Right renal pelvis (tissue), 4 donors: ENCODE results near the gene SREBF2. TPM values are rescaled to one million over a fixed set of nuclear protein-coding genes. Genes with fewer than 3 reads are reported as not detected.
"Not testable (repeated sequence)": the region's sequence is repeated elsewhere in the genome, so short reads cannot be mapped to it uniquely, and the experiment has no call there.

ENCODE experiments used
- DNase-seq, 4 donors: peaks; one replicate each; pipeline ENCODE4 v3.0.0-alpha.2; 2013; ENCODE audit warnings: low read depth in 4 of 4, low spot score in 3 of 4, missing footprints in 1 of 4
- polyA plus RNA-seq, 4 donors: library from polyadenylated mRNA; unstranded; fragments of 120-200 nt; gene quantifications; one replicate each; pipeline ENCODE4 v1.2.1, GENCODE V29; 2013; ENCODE audit not compliant: insufficient read length in 4 of 4

The SREBF2 gene
- polyA plus RNA-seq, 4 donors: 94.0 to 104 (median 101) TPM

DNA sequence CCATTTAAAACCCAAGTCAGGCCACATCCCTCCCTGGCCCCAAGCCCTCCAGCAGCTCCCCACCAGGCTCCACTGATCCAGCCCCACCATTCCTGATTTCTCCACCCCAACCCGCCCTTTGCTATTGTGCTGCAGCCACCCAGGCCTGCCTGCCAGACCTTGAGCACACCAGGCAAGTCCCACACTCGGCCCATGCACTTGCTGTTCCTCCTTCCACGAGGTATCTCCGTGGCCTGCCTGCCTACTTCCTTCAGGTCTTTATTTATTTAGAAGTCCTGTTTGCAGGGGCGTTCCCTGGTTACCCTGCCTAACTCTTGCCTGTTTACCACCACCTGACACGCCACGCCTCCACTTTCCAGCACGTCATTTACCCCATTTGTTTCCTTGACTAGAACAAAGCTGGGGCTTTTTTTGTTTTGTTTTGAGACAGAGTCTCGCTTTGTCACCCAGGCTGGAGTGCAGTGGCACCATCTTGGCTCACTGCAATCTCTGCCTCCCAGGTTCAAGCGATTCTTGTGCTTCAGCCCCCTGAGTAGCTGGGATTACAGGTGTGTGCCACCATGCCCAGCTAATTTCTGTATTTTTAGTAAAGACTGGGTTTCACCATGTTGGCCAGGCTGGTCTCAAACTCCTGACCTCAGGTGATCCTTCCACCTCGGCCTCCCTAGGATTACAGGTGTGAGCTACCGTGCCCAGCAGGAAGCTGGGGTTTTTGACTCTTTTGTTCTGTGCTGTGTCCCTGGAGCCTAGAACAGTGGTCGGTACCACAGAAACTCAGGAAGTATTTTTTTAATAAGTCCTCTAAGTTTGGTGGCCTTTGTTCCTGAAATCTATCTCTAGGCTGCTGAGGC lies 107.3 kb downstream of the SREBF2 start:
- DNase-seq: no peak

DNA sequence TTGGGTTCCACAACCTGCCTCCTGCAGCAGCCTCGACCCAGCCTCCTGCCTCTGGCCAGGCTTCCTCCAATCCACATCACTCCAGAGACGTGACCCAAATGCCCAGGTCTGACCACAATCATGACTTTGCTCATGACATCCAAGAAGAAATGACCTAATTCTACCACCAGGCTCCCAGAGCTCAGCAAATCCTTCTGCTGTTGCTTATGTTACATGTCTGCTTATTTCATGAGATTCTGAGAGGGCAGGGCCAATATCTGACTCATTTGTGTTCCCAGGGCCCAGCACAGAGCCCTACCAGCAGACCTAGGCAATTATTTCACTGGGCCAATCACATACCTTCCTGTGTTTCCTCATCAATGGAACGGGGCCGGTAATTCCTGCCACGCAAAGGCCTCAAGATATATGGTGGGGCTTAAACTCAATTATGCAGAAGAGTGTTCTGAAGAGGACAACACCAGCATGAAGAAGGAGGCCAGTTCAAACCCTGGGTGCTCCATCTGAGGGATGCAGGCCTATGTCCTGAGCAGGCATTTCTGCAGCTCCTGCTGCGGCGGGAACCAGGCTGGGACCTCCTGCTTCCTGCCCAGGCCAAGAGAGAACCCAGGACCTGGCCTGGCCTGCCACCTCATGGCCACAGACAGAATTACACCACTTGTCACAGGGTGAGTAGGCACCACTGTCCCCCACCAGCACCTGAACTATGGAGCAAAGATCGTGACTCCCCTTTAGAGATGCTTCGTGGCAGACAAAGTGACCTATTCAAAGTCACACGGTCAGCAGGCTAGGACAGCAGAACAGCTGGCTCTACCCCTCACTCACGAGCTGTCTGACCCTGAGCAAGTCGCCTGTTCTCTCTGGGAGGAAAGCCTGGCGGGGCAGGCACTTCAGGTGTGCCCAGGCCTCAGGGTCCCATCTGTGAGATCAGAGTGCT lies 108.2 kb downstream of the SREBF2 start:
- no peak for DNase-seq

DNA sequence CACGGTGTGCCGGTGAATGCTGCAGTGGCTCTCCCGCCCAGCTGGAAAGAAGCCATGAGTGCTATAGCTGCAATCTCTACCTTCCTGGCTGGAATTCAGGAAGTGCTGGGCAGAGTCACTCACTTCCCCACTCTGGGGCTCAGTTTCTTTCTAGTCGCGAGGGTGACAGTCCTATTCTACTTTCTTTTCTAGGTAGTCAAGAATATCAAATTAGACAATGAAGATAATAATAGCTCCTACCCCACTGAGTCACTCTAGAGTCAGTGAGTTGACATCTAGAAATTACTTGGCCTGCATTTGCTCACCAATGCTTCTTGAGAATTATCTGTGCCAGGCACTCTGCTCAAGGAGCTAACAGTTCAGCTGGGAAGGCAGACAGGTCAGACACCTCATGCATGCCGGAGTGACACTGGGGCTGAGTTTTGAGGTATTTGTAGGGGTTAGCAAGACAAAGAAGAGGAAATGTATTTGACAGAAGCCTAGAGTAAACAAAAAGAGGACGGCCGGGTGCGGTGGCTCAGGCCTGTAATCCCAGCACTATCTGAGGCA lies 110.8 kb downstream of the SREBF2 start:
- DNase-seq: no peak

GRCh38 chr22:41946629-41947423 lies 113.9 kb downstream of the SREBF2 start, which contains the start of gene CENPM:
Gene CENPM, minus strand, starts transcription at chr22:41947152. Its CDS starts 76 bp downstream, at chr22:41947076.
- peak; percentile 86 to 95 (median 90) for DNase-seq

DNA sequence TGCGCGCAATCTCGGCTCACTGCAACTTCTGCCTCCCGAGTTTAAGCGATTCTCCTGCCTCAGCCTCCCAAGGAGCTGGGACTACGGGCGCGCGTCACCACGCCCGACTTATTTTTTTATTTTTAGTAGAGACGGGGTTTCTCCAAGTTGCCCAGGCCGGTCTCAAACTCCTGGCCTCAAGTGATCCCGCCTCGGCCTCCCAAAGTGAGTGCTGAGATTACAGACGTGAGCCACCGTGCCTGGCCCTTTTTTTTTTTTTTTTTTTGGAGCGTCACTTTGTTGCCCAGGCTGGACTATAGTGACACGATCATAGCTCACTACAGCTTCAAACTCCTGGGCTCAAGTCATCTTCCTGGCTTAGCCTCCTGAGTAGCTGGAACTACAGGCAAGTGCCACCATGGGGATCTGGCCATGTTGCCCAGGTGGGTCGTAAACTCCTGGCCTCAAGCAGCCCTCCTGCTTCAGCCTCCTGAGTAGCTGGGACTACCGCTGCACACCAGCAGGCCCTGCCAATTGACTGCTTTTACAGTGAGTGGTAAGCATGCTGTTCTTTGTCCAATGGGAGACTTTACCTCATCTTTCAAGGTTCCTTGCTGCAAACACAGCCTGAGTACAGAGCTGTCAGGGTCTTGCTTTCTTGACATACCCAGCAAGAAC lies 114.6 kb downstream of the SREBF2 start:
- no peak for DNase-seq

DNA sequence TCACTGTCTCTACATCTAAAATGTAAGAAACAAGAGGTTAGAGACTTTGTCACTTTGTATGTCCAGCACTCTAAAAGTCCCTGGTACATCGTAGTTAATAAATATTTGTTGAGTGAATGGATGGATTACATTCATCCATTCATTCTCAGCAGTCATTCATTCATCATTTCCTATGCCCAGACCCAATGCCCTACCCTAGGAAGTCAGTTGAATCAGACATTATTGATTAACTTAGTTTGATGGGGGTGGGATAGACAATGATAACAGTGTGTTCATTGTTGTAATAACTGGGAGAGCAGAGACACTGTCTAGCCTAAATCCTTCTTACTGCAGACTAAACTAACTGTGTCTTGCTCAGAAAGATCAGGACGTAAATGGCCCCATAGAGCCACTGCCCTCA lies 115.2 kb downstream of the SREBF2 start:
- DNase-seq: no peak

DNA sequence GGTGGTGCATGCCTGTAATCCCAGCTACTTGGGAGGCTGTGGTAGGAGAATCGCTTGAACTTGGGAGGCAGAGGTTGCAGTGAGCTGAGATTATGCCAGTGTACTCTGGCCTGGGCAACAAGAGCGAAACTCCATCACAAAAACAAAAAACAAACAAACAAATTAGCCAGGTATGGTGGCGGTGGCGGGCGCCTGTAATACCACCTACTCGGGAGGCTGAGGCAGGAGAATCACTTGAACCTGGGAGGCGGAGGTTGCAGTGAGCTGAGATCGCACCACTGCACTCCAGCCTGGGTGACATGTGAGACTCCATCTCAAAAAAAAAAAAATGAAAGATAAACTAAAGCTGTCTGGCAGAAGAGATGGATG lies 116.0 kb downstream of the SREBF2 start:
- DNase-seq: not testable (repeated sequence)

- no peak for DNase-seq
These were observed 116.5 kb downstream of the SREBF2 start for GRCh38 chr22:41949297-41949965.

- no peak for DNase-seq
These were observed 119.1 kb downstream of the SREBF2 start, which contains the start of gene SMIM45 for GRCh38 chr22:41951898-41952474. Gene SMIM45, plus strand, starts transcription at chr22:41952150.

- DNase-seq: no peak
These were observed 119.8 kb downstream of the SREBF2 start for GRCh38 chr22:41952713-41953112.

Other genes with a start within 250 kb of the SREBF2 start
- gene PMM1, start 243.3 kb upstream of the SREBF2 start, polyA plus RNA-seq: 10 to 100 TPM; 48.8 to 65.9 (median 52.4) TPM
- gene DESI1, start 212.1 kb upstream of the SREBF2 start, polyA plus RNA-seq: 10 to 100 TPM; 26.0 to 29.7 (median 28.1) TPM
- gene XRCC6, start 211.8 kb upstream of the SREBF2 start, polyA plus RNA-seq: 100 to 1,000 TPM; 333 to 384 (median 357) TPM
- gene SNU13, start 144.2 kb upstream of the SREBF2 start, polyA plus RNA-seq: 100 to 1,000 TPM; 145 to 173 (median 159) TPM
- gene MEI1, start 133.6 kb upstream of the SREBF2 start, polyA plus RNA-seq: 1 to 10 TPM; 1.3 to 2.9 (median 2.4) TPM
- gene CCDC134, start 32.4 kb upstream of the SREBF2 start, polyA plus RNA-seq: 10 to 100 TPM in 1 of 4 donors, 1 to 10 TPM in 3; 7.4 to 10.6 (median 8.2) TPM
- under 1 TPM; 0.39 to 0.97 (median 0.59) TPM for gene SHISA8, start 82.0 kb downstream of the SREBF2 start, polyA plus RNA-seq
- 1 to 10 TPM; 1.2 to 2.7 (median 1.8) TPM for gene TNFRSF13C, start 93.7 kb downstream of the SREBF2 start, polyA plus RNA-seq
- 10 to 100 TPM; 11.2 to 16.2 (median 13.5) TPM for gene CENPM, start 114.0 kb downstream of the SREBF2 start, polyA plus RNA-seq
- 1 to 10 TPM; 4.9 to 7.6 (median 6.8) TPM for gene SEPTIN3, start 136.3 kb downstream of the SREBF2 start, polyA plus RNA-seq
- 1 to 10 TPM; 3.3 to 5.1 (median 4.1) TPM for gene WBP2NL, start 165.7 kb downstream of the SREBF2 start, polyA plus RNA-seq
- 10 to 100 TPM; 26.3 to 31.1 (median 28.2) TPM for gene NAGA, start 237.7 kb downstream of the SREBF2 start, polyA plus RNA-seq
- 10 to 100 TPM; 10.4 to 13.4 (median 11.9) TPM for gene PHETA2, start 241.1 kb downstream of the SREBF2 start, polyA plus RNA-seq
- gene SMDT1, start 246.6 kb downstream of the SREBF2 start, polyA plus RNA-seq: 100 to 1,000 TPM in 3 of 4 donors, 10 to 100 TPM in 1; 74.2 to 142 (median 111) TPM